ENCODE measurements around the gene GAPDH. TPM values are rescaled to one million over a fixed set of nuclear protein-coding genes. Genes with fewer than 3 reads are reported as not detected.
A peak's percentile ranks its signal among the peaks of the same experiment; 100 is the strongest.

GAPDH gene
- total RNA-seq, 3 donors from 2014 or later, result 1,543 to 3,034 (median 2,070) TPM

GRCh38 chr12:6529291-6529737 lies 5.0 kb upstream of the GAPDH start:
- peaks cover 20% of the 10 kb centered on the region for H3K36me3 ChIP-seq (ENCODE audit: low read depth)
- H3K9me3 ChIP-seq, result no peaks in the 10 kb centered on the region
- H3K4me1 ChIP-seq (ENCODE audit: low read depth), result peaks cover 10% of the 10 kb centered on the region
- intact Hi-C loops (cut with DNase I, micrococcal nuclease), result no loop called here
- ATAC-seq (no peak), DNase-seq (no peak)
- no peak for TF ChIP-seq CTCF (IDR thresholded peaks at IDR 0.05)
- no peak overlapping the region for H3K4me3 ChIP-seq

DNA sequence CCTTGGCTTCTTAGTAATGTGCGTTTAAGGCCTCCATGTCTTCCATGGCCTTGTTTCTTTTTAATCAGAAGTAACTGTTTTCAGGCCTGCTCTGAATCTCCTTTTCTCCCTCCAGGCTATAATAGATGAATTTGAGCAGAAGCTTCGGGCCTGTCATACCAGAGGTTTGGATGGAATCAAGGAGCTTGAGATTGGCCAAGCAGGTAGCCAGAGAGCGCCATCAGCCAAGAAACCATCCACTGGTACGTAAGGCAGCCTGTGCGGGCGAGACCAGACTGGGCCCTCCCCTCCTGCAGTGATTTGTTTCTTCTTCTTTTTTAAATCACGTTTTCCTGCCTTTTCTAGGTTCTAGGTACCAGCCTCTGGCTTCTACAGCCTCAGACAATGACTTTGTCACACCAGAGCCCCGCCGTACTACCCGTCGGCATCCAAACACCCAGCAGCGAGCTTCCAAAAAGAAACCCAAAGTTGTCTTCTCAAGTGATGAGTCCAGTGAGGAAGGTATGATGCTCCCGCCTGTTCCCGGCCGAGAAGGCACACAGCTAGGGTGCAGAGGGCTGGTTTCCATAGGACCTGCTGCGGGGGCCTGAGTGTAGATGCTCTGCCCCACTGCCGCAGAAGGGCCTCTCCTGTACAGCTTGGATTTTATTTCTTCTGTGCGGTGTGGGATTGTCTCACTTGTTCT lies 3.6 kb upstream of the GAPDH start:
- DNase-seq, result peak in 1 of 3 donors; percentile 14
- Histone ChIP-seq H3K4me1 (ENCODE audit: low read depth) (peaks cover 13% of the 10 kb centered on the region), H3K4me3 (no peak overlapping the region), H3K36me3 (ENCODE audit: low read depth) (peaks cover 17% of the 10 kb centered on the region), H3K9me3 (no peaks in the 10 kb centered on the region)
- no peak for ATAC-seq
- no peak for TF ChIP-seq CTCF (IDR thresholded peaks at IDR 0.05)
- intact Hi-C loops (cut with DNase I, micrococcal nuclease), result no loop called here

DNA sequence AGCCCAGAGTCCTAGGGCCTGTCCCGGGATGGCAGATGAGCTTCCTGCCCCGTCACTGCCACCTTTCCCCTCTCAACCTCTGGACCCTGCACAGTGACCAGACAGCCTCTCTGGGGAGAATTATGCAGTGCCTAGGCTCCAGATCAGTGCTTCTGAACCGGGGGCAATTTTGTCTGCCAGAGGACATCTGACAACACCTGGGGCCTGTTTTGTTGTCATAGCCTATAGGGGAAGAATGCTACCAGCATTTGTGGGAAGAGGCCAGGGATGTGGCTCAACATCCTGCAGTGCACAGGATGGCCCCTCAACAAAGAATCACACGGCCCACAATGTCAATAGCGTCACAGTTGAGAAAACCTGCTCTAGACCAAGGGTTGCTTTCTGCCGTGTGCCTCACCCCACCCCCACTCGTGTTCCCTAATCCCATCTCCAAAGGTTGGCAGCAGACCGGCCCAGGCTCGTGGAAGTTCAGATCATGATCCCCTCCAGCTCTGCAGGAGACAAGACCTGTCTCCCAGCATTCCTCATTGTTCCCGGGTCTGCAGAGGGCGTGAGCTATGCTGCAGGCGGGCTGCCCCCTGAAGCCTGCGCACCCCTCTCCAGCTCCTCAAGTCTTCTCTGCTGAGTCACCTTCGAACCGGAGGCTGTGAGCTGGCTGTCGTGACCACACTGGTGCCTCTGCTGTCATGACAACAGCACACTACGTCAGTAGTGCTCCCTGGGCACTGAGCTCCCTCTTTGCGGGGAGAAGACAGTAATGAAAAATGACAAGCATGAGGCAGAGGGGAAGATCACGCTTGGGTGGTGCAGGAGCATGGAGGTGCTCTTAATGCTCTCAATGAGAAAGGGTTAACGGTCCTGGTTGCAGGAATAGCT lies 2.0 kb upstream of the GAPDH start:
- intact Hi-C loops (cut with DNase I, micrococcal nuclease), result no loop called here
- TF ChIP-seq CTCF (IDR thresholded peaks at IDR 0.05), result no peak
- Histone ChIP-seq H3K4me3 (no peak overlapping the region), H3K9me3 (no peaks in the 10 kb centered on the region), H3K36me3 (ENCODE audit: low read depth) (peaks cover 7% of the 10 kb centered on the region), H3K4me1 (ENCODE audit: low read depth) (peaks cover 29% of the 10 kb centered on the region)
- ATAC-seq (no peak), DNase-seq (peak; percentile 56 to 84 (median 61))

DNA sequence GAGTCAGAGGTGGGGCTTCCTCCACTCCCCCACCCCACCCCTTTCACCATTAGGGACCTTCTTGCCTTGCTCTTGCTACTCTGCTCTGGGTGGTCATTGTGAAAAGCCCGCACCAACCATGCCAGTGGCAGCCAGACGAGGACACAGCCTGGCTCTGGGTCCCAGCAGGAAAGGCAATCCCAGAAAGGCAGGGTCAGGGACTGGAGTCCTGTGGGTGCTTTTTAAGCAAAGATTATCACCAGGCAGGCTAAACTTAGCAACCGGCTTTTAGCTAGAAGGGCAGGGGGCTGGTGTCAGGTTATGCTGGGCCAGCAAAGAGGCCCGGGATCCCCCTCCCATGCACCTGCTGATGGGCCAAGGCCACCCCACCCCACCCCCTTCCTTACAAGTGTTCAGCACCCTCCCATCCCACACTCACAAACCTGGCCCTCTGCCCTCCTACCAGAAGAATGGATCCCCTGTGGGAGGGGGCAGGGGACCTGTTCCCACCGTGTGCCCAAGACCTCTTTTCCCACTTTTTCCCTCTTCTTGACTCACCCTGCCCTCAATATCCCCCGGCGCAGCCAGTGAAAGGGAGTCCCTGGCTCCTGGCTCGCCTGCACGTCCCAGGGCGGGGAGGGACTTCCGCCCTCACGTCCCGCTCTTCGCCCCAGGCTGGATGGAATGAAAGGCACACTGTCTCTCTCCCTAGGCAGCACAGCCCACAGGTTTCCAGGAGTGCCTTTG lies 1.2 kb upstream of the GAPDH start:
- peak overlapping the region; percentile 86 for H3K4me3 ChIP-seq
- TF ChIP-seq CTCF (IDR thresholded peaks at IDR 0.05), result no peak
- intact Hi-C loops (cut with DNase I, micrococcal nuclease), result no loop called here
- DNase-seq, result peak in 2 of 3 donors; percentile 77 to 82
- H3K4me1 ChIP-seq (ENCODE audit: low read depth), result peaks cover 35% of the 10 kb centered on the region
- H3K9me3 ChIP-seq, result no peaks in the 10 kb centered on the region
- peak; percentile 58 for ATAC-seq
- peaks cover 4% of the 10 kb centered on the region for H3K36me3 ChIP-seq (ENCODE audit: low read depth)

GRCh38 chr12:6533653-6533922 lies 729 bp upstream of the GAPDH start:
- Histone ChIP-seq H3K4me1 (ENCODE audit: low read depth) (peaks cover 35% of the 10 kb centered on the region), H3K9me3 (no peaks in the 10 kb centered on the region), H3K4me3 (peak overlapping the region; percentile 86), H3K36me3 (ENCODE audit: low read depth) (peaks cover 4% of the 10 kb centered on the region)
- ATAC-seq, result peak; percentile 35
- no peak for TF ChIP-seq CTCF (IDR thresholded peaks at IDR 0.05)
- peak in 2 of 3 donors; percentile 82 to 86 for DNase-seq
- intact Hi-C loops (cut with DNase I, micrococcal nuclease), result no loop called here

All from mucosa of descending colon (tissue), 3 donors.